DND-41 (cell line): ENCODE data around the gene CPPED1.

ENCODE experiments used
- ATAC-seq: fragments of 200-7000 bp; cut with Tn5 transposase; 3 replicates; pipeline ENCODE4 v1.9.1; 2021; ENCODE audit warnings: low read depth; ENCODE audit not compliant: insufficient read depth
- DNase-seq: peaks from one replicate; pipeline ENCODE4 v3.0.0-alpha.2; 2020
- H2AFZ ChIP-seq: 2 replicates; pipeline ENCODE4 v1.6.0; 2012; ENCODE audit warnings: low read depth, low read length
- H3K27ac ChIP-seq: 2 replicates; pipeline ENCODE4 v1.5.1; 2012; ENCODE audit warnings: low read length, inconsistent platforms
- H3K27me3 ChIP-seq: fragments of 200-600 bp; sonication (generic); 2 replicates; pipeline ENCODE4 v1.6.0; 2012; ENCODE audit warnings: low read length, mild to moderate bottlenecking, inconsistent platforms; ENCODE audit not compliant: insufficient read depth, poor library complexity
- H3K36me3 ChIP-seq: 2 replicates; pipeline ENCODE4 v1.5.1; 2012; ENCODE audit warnings: low read length, inconsistent platforms; ENCODE audit not compliant: insufficient read depth
- H3K4me1 ChIP-seq: 2 replicates; pipeline ENCODE4 v1.5.1; 2012; ENCODE audit warnings: mild to moderate bottlenecking, low read length; ENCODE audit not compliant: insufficient read depth
- H3K4me2 ChIP-seq: 2 replicates; pipeline ENCODE4 v1.6.0; 2012; ENCODE audit warnings: mild to moderate bottlenecking, moderate library complexity, low read length, inconsistent platforms; ENCODE audit not compliant: insufficient read depth
- H3K4me3 ChIP-seq, 2 experiments: fragments of 200-600 bp in 1 of 2; shearing (Covaris generic) in 1 of 2; 2 replicates each; pipeline ENCODE4 v1.5.1; 2012 to 2016; ENCODE audit warnings: inconsistent platforms in 2 of 2, low read length in 2 of 2, mild to moderate bottlenecking in 2 of 2, low read depth in 1 of 2, moderate library complexity in 1 of 2
- H3K79me2 ChIP-seq: 2 replicates; pipeline ENCODE4 v1.6.0; 2012; ENCODE audit warnings: low read length, inconsistent platforms; ENCODE audit not compliant: insufficient read depth
- H3K9ac ChIP-seq: 2 replicates; pipeline ENCODE4 v1.6.0; 2012; ENCODE audit warnings: low read depth, mild to moderate bottlenecking, inconsistent platforms, low read length, moderate library complexity
- H3K9me3 ChIP-seq: 2 replicates; pipeline ENCODE4 v1.5.1; 2012; ENCODE audit warnings: low read length, moderate library complexity, mild to moderate bottlenecking, inconsistent platforms; ENCODE audit not compliant: insufficient read depth, severe bottlenecking
- H4K20me1 ChIP-seq: 2 replicates; pipeline ENCODE4 v1.6.0; 2012; ENCODE audit warnings: low read length; ENCODE audit not compliant: insufficient read depth
- EZH2 ChIP-seq: IDR thresholded peaks from 3 replicates; pipeline ENCODE4 v1.6.1; 2012; ENCODE audit warnings: borderline replicate concordance, low read depth, mild to moderate bottlenecking, moderate library complexity, low read length, inconsistent platforms; ENCODE audit not compliant: severe bottlenecking
- TF ChIP-seq, protein P1 (sequence below): IDR thresholded peaks from 2 replicates; pipeline ENCODE4 v1.5.1; 2012; ENCODE audit warnings: borderline replicate concordance, low read length, moderate library complexity, mild to moderate bottlenecking; ENCODE audit not compliant: poor library complexity, severe bottlenecking; ENCODE audit errors: extremely low read depth

Gene CPPED1

DNA sequence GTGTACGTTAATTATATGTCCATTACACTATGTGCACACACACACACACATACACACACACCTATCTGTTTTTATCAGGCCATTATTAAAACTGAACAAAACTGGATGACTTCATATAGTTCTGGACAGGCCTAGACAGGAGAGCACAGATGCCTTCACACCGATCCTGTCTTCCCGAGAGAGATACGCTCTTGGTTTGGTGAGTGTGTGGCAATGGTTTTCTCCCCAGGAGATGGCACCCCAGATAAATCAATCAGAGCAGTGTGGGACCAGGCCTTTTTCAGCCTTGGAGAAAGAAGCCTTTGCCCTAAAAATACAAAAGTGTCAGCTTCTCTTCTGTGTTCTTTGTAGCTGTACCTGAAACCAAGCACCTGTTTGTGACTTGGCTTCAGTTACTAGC, 83.7 kb downstream of the CPPED1 start:
- DNase-seq (no peak), ATAC-seq (no peak)
- Histone ChIP-seq H3K27ac (no peak overlapping the region), H3K4me3 (no peak overlapping the region), H3K27me3 (no peaks in the 10 kb centered on the region), H3K9ac (no peak overlapping the region), H2AFZ (no peak overlapping the region), H3K4me1 (no peaks in the 10 kb centered on the region), H4K20me1 (no peaks in the 10 kb centered on the region), H3K9me3 (no peaks in the 10 kb centered on the region), H3K4me2 (no peak overlapping the region), H3K79me2 (no peaks in the 10 kb centered on the region), H3K36me3 (no peaks in the 10 kb centered on the region)
- TF ChIP-seq EZH2, result no peak
- TF ChIP-seq, protein P1, sequence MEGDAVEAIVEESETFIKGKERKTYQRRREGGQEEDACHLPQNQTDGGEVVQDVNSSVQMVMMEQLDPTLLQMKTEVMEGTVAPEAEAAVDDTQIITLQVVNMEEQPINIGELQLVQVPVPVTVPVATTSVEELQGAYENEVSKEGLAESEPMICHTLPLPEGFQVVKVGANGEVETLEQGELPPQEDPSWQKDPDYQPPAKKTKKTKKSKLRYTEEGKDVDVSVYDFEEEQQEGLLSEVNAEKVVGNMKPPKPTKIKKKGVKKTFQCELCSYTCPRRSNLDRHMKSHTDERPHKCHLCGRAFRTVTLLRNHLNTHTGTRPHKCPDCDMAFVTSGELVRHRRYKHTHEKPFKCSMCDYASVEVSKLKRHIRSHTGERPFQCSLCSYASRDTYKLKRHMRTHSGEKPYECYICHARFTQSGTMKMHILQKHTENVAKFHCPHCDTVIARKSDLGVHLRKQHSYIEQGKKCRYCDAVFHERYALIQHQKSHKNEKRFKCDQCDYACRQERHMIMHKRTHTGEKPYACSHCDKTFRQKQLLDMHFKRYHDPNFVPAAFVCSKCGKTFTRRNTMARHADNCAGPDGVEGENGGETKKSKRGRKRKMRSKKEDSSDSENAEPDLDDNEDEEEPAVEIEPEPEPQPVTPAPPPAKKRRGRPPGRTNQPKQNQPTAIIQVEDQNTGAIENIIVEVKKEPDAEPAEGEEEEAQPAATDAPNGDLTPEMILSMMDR, result no peak

DNA sequence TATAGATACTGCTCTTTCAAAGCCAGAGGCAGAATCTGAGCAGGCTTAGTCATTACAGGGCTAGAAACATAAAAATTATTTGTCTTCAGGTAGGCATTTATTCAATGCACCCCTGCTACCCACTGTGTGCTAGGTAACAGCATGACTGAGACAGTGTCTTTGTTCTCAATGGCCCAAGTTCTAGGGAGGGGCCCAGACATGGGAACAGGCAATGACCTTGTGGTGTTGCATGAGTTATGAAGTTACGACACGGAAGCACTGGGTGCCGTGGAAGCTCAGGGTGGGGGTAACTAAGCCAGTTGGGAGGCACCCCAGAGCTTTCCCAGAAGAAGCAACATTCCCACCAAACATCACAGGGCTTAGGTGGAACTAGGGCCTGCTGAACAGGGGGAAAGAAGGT, 87.0 kb downstream of the CPPED1 start:
- no peaks in the 10 kb centered on the region for H3K36me3 ChIP-seq
- no peak overlapping the region for H3K27ac ChIP-seq
- H3K4me3 ChIP-seq, result no peak overlapping the region
- H3K4me1 ChIP-seq, result no peaks in the 10 kb centered on the region
- H3K9me3 ChIP-seq, result no peaks in the 10 kb centered on the region
- no peaks in the 10 kb centered on the region for H4K20me1 ChIP-seq
- no peak overlapping the region for H3K9ac ChIP-seq
- TF ChIP-seq EZH2, result no peak
- TF ChIP-seq, protein P1, result no peak
- ATAC-seq, result no peak
- DNase-seq, result no peak
- H2AFZ ChIP-seq, result no peak overlapping the region
- H3K27me3 ChIP-seq, result no peaks in the 10 kb centered on the region
- H3K79me2 ChIP-seq, result no peaks in the 10 kb centered on the region
- no peak overlapping the region for H3K4me2 ChIP-seq

DNA sequence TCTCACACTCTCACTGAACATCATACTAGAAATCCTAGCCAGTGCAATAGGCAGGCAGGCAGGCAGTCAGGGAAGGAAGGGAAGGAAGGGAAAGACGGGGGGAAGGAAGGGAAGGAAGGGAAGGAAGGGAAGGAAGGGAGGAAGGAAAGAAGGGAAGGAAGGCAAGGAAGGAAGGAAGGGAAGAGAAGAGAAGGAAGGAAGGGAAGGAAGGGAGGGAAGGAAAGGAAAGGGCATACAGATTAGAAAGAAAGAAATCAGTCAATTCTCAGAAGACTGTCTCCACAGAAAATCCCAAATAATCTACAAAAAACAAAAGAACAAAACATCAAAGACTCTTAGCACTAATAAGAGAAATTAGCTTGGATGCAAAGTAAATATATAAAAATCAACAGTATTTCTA, 93.9 kb downstream of the CPPED1 start:
- Histone ChIP-seq H3K9ac (no peak overlapping the region), H2AFZ (no peak overlapping the region), H3K4me1 (no peaks in the 10 kb centered on the region), H3K27me3 (no peaks in the 10 kb centered on the region), H3K36me3 (no peaks in the 10 kb centered on the region), H3K9me3 (no peaks in the 10 kb centered on the region), H4K20me1 (0 out of 2 replicates have a peak, but pooled peaks cover 3% of the 10 kb centered on the region), H3K4me2 (no peak overlapping the region), H3K4me3 (no peak overlapping the region), H3K27ac (no peak overlapping the region), H3K79me2 (no peaks in the 10 kb centered on the region)
- no peak for DNase-seq
- TF ChIP-seq, protein P1, result no peak
- no peak for TF ChIP-seq EZH2
- no peak for ATAC-seq

DNA sequence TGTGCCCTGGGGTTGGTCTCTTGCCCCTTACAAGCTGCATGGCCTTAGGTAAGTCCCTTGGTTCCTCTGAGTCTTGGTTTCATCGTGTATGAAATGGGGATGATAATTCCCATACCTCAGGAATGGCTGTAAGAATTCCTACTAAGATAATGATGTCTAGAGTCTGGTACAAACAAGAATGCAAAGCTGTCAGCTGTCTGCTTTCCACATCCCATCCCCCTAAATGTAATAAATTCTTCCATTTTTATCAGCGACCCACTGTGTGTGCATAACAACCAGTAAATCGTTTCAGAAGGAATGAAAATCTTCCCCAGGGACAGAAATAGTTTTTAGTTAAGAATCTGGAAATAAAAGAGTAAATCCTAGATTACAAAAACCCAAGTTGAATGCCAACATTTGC, 95.4 kb downstream of the CPPED1 start:
- no peak overlapping the region for H3K27ac ChIP-seq
- H4K20me1 ChIP-seq, result 0 out of 2 replicates have a peak, but pooled peaks cover 3% of the 10 kb centered on the region
- H3K27me3 ChIP-seq, result no peaks in the 10 kb centered on the region
- TF ChIP-seq, protein P1, result no peak
- no peak for TF ChIP-seq EZH2
- H3K9me3 ChIP-seq, result no peaks in the 10 kb centered on the region
- ATAC-seq (no peak), DNase-seq (no peak)
- H3K4me2 ChIP-seq, result no peak overlapping the region
- H3K9ac ChIP-seq, result no peak overlapping the region
- no peak overlapping the region for H2AFZ ChIP-seq
- no peak overlapping the region for H3K4me3 ChIP-seq
- no peaks in the 10 kb centered on the region for H3K36me3 ChIP-seq
- no peaks in the 10 kb centered on the region for H3K4me1 ChIP-seq
- no peaks in the 10 kb centered on the region for H3K79me2 ChIP-seq
